Stimulated activated CD4-positive, alpha-beta T cell treated with anti-CD3 and anti-CD28 coated beads, Interleukin-2, amount 100 ng/mL, for 4 hours (primary cell): ENCODE results near the gene MROH7.

Experiments used
- DNase-seq: peaks from one replicate; pipeline ENCODE4 v3.0.0-alpha.2; 2020; ENCODE audit warnings: low read depth

The MROH7 gene

DNA sequence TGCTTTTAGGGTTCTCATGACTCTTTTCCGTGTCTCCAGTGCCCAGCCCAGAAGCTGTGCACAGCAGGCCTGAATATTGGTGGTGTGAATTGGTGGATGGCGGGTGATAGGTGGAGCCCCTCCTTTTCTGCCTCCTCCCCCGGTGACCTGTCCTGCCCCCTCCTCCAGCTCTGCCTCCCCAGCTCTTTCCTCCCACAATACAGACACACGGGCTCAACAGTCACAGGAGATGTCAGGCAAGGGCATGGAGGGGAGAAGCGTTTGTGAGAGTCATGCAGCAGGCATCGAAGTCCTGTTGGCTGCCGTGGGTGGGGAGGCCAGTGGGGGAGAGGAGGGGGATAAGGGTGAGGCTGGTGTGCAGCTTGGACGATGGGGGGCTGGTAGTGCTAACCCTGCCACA lies 56.8 kb downstream of the MROH7 start:
- DNase-seq: no peak

DNA sequence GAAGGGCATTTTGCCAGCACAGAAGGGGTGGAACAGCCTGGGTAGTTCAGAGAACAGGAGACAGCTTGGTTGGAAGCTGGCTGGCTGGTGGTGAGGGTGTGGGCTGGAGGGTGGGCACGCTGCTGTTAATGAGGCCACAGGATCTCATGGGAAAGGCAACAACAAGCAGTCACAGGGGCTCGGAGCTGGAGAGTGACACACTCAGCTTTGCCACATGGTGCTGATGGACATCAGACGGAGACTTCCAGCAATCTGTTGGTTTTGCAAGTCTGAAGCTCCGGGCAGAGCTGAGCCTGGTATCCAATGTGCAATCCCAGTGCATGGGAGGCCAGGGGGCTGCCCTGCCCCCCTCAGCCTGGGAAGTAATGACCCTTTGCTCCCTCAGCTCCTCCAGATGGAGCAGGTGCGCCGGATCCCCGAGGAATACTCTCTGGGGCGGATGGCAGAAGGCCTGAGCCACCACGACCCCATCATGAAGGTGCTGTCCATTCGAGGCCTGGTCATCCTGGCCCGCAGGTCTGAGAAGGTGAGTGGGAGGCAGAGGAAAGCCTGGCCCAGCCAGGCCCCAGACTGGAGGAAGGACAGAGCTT lies 58.4 kb downstream of the MROH7 start:
- DNase-seq: no peak

GRCh38 chr1:54701066-54701465 lies 59.5 kb downstream of the MROH7 start:
- no peak for DNase-seq

DNA sequence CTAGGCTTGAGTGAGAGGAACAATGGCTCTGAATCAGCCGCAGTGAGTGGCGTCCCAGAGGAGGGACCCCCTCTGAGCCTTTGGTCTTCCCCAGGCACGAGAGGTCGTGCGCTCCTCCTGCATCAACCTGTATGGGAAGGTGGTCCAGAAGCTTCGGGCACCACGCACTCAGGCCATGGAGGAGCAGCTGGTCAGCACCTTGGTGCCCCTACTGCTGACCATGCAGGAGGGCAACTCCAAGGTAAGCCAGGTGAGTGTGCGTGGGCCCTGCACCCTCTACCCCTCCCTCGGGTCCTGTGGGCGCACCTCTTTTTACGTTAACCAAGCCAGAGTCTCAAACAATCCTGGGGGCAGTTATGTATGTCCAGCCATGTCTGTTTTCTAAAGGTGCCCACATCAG lies 60.4 kb downstream of the MROH7 start:
- DNase-seq: no peak

- no peak for DNase-seq
Measured at GRCh38 chr1:54703471-54703870, 61.9 kb downstream of the MROH7 start.

DNA sequence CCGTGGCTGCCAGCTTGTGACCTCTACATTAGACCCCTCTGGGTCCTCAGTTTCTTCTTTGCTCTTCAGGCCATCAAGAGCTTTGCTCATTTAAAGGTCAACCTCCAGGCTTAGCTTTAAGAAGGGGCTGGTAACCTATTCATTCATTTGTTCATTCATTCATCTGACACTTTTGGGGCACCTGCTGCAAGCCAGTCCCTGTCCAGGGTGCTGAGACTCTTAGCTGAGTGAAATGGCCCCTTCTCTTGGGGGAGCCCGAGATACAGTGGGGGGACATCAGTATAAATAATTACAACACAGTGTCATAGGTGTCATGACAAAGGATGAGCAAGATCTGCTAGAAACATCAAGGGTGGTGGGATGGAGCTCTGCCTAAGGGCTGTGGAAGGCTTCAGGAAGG lies 63.6 kb downstream of the MROH7 start:
- DNase-seq: no peak

GRCh38 chr1:54706419-54706818 lies 64.8 kb downstream of the MROH7 start:
- no peak for DNase-seq

GRCh38 chr1:54708385-54708784 lies 66.8 kb downstream of the MROH7 start:
- no peak for DNase-seq

- DNase-seq: no peak
Measured at GRCh38 chr1:54709547-54710292, 68.1 kb downstream of the MROH7 start.

- DNase-seq: no peak
Measured at GRCh38 chr1:54710434-54710833, 68.8 kb downstream of the MROH7 start.

DNA sequence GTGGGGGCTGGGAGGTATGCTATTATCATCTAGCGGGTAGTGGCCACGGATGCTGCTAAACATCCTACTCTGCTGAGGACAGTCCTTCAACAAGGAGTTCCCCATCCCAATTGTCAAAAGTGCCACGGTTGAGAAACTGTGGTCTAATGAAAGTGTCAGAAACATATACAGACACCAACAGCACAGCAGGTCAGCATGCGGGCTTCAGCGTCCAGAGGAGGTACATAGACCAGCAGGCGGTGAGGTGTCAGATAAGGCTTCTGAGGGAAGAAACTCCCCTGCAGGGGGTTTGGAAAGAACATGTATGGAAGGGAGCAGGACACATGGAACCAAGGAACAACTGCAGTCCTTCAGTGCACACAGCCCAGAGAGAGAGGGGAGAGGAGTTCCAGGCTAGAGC lies 69.3 kb downstream of the MROH7 start:
- no peak for DNase-seq

GRCh38 chr1:54711536-54711935 lies 70.0 kb downstream of the MROH7 start:
- DNase-seq: no peak

DNA sequence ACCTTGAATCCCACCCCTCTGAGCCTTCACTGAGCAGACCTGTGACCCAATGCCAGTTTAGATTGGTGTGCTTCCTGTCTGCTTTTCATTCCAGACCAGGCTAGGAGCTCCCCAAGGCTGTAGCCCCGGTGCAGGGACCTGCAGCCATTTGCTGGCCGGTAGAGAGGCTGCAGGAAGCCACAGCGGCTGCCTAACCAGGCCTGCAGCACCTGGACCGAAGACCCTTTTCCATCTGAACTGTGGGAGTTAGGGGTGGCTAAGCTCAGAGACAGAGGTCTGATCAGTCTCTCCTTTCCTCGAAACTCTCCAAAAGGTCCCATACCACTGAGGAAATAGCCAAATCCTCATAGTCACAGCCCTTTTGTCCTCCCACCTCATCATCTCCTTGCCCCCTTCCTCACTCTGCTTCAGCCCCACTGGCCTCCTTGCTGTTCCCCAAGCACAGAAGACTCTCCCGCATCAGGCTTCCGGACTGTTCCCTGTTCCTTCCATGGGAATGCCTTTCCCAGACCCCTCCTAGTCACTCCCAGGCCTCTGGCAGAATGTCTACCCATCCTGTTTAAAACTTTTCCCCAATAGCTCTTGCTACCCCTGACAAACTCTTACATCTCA lies 73.4 kb downstream of the MROH7 start:
- no peak for DNase-seq

- DNase-seq: peak; percentile 78
Measured at GRCh38 chr1:54715493-54716298, 74.1 kb downstream of the MROH7 start, which contains the start of gene TTC4. TSS of gene TTC4 (plus strand) at chr1:54715861. CDS start at chr1:54715909, 48 bp downstream.

GRCh38 chr1:54716299-54717047 lies 74.9 kb downstream of the MROH7 start:
- no peak for DNase-seq

- DNase-seq: no peak
Measured at GRCh38 chr1:54721719-54722118, 80.1 kb downstream of the MROH7 start.

GRCh38 chr1:54723985-54724384 lies 82.4 kb downstream of the MROH7 start:
- DNase-seq: no peak

- DNase-seq: no peak
Measured at GRCh38 chr1:54724771-54725170, 83.2 kb downstream of the MROH7 start.

DNA sequence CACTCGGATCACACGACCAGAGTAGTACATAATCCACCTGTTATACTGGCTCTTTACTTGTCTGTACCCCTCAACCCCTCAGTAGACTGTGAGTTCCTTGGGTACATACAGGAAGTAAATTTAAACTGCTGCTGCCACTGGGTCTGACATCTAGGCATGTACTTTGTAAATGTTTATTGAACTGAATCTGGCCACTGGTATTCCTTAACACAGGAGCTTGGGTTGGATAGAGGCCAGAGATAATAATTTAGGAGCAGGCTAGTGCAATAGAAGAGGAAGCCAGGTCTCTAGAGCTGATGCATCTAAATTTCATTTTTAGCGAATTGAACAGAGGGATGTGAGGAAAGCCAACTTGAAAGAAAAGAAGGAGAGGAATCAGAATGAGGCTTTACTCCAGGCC lies 86.4 kb downstream of the MROH7 start:
- DNase-seq: no peak

DNA sequence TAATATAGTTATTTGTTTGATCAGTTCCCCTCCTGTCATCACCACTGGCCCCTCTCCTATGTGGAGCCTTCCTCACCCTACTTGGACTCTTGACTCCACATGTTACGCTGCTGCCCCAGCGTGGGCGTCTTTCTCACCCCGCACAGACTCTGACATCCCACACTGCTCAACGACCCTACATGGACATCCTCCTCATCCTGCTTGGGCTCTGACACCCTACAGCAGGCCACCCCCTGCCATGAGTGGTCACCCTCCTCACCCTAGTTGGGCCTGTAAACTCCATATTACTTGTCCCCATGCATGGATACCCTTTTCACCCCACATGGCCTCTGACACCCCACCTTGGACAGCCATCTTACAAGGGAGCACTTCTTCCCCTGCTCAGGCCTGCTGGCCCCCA lies 95.1 kb downstream of the MROH7 start:
- no peak for DNase-seq

DNA sequence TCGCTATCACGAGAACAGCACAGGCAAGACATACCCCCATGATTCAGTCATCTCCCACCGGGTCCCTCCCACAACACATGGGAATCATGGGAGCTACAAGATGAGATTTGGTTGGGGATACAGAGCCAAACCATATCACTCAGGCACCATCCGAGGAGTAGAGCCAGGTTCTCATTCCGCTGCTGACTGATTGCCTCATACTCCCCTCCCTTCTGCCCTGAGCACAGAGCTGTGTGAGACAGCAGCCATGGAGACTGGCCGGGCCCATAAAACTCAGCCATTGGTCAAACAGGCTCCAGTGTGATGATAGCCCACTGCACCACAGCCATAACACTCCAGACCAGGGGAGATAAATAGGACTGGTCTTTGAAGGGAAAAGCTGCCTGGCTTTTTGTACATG lies 96.7 kb downstream of the MROH7 start:
- no peak for DNase-seq

DNA sequence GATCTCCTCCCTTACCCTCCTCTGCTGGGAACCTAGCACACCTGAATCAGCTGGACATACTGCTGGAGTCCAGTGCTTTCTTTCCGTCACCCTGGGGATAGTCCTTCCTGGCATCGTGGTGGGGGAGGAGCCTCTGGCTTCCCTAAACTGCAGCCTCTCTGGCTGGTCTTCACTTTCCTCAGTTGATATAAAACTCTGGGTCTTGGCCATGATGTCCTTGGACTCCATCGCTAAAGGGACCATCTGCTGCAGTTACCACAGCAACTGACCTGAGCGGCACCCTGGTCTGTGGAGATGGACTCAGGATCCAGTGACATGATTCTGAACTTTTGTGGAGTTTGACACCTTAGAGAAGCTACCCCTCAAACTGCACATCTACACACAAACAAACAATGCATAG lies 99.9 kb downstream of the MROH7 start:
- DNase-seq: no peak
